ENCODE results near the gene ANP32E.

GRCh38 chr1:150212070-150212469, 23.8 kb downstream of the ANP32E start:
- TF ChIP-seq EZH2 (optimal IDR thresholded peaks at IDR 0.05; ENCODE audit: low read depth, low read length) (no peak), CTCF (IDR thresholded peaks at IDR 0.05; ENCODE audit: low read length) (no peak), EZH2phosphoT487 (IDR thresholded peaks at IDR 0.05; ENCODE audit: low read length) (no peak)
